K562 (cell line): ENCODE data around the gene WWC2. TPM values are rescaled to one million over a fixed set of nuclear protein-coding genes. Genes with fewer than 3 reads are reported as not detected.
"Not testable (repeated sequence)": the region's sequence is repeated elsewhere in the genome, so short reads cannot be mapped to it uniquely, and the experiment has no call there.

Experiments used
- ATAC-seq: fragments of 200-7000 bp; cut with Tn5 transposase; 3 replicates; pipeline ENCODE4 v1.9.1; 2020; ENCODE audit warnings: moderate library complexity
- BruUV-seq: library from RNA; stranded (reverse); fragments of 400-500 nt; replicated peaks from 2 replicates; lab custom pipeline; 2021; lab: Mats Ljungman, UMichigan
- CTCF ChIA-PET: fragments of 300-600 bp; formaldehyde crosslinking; extraction: SDS; loops from one replicate; lab custom pipeline; 2021; ENCODE audit warnings: low intra/inter-chr PET ratio; lab: Yijun Ruan, JAX
- POLR2A ChIA-PET: fragments of 300-600, 350-650 bp; sonication (Branson Sonifier 250); formaldehyde crosslinking; extraction: SDS; loops from one replicate; lab custom pipeline; 2021; ENCODE audit warnings: antibody characterized with exemption, inconsistent platforms; lab: Yijun Ruan, JAX
- DNase-seq, 4 experiments: peaks; one replicate each; pipeline versions ENCODE4 v3.0.0 to v3.0.0-alpha.2; 2011 to 2018; ENCODE audit warnings: low spot score in 3 of 4, mixed read lengths in 3 of 4; ENCODE audit errors: extremely low read depth in 1 of 4
- FAIRE-seq: peaks from 2 replicates; lab custom pipeline; 2011; peaks lifted over from hg19 to GRCh38; lab: Jason Lieb, UNC
- H2AFZ ChIP-seq: 2 replicates; pipeline ENCODE4 v1.6.0; 2011; ENCODE audit warnings: low read depth, low read length, control low read depth, inconsistent platforms
- H3K27ac ChIP-seq: fragments of 200-600 bp; 3 replicates; pipeline ENCODE4 v1.8.0; 2011; ENCODE audit warnings: low read depth, mild to moderate bottlenecking, control low read depth, inconsistent platforms, low read length, moderate library complexity, mixed read lengths; ENCODE audit errors: extremely low read depth
- H3K27me3 ChIP-seq, 2 experiments: fragments of 300-600 bp in 1 of 2; 2 replicates in 1 of 2; 3 replicates in 1 of 2; pipeline versions ENCODE4 v1.6.0 to v1.8.0; 2011; ENCODE audit warnings: inconsistent platforms in 2 of 2, low read length in 2 of 2, mild to moderate bottlenecking in 1 of 2, mixed read lengths in 1 of 2, moderate library complexity in 1 of 2; ENCODE audit not compliant: control insufficient read depth in 2 of 2, insufficient read depth in 2 of 2
- H3K36me3 ChIP-seq: fragments of 300-600 bp; 3 replicates; pipeline ENCODE4 v1.8.0; 2011; ENCODE audit warnings: mild to moderate bottlenecking, low read length, inconsistent platforms; ENCODE audit not compliant: control insufficient read depth, insufficient read depth
- H3K4me1 ChIP-seq, 2 experiments: fragments of 200-600 bp in 1 of 2; replicated peaks in 1 of 2; 2 replicates in 1 of 2; 3 replicates in 1 of 2; pipeline versions ENCODE4 v1.5.1 to v1.8.0; 2011; ENCODE audit warnings: inconsistent platforms in 2 of 2, low read length in 2 of 2, mild to moderate bottlenecking in 1 of 2, mixed read lengths in 1 of 2, moderate library complexity in 1 of 2; ENCODE audit not compliant: control insufficient read depth in 2 of 2, insufficient read depth in 2 of 2
- H3K4me2 ChIP-seq: 2 replicates; pipeline ENCODE4 v1.6.1; 2011; ENCODE audit warnings: low read length, control low read depth, inconsistent platforms, mixed read lengths; ENCODE audit not compliant: insufficient read depth
- H3K4me3 ChIP-seq: fragments of 200-600 bp; sonication (generic), shearing (Covaris generic); 2 replicates; pipeline ENCODE4 v1.5.1; 2016; ENCODE audit warnings: control low read depth, inconsistent platforms
- H3K79me2 ChIP-seq: fragments of 200-600 bp; 3 replicates; pipeline ENCODE4 v1.8.0; 2011; ENCODE audit warnings: low read length, inconsistent platforms; ENCODE audit not compliant: control insufficient read depth, insufficient read depth
- H3K9ac ChIP-seq, 2 experiments: 2 replicates each; pipeline versions ENCODE4 v1.6.0 to v1.6.1; 2011; ENCODE audit warnings: low read depth in 2 of 2, low read length in 2 of 2, control low read depth in 1 of 2, inconsistent platforms in 1 of 2, mild to moderate bottlenecking in 1 of 2, mixed read lengths in 1 of 2; ENCODE audit not compliant: insufficient read depth in 1 of 2
- H3K9me1 ChIP-seq: one replicate; pipeline ENCODE4 v1.6.0; 2011; ENCODE audit warnings: inconsistent platforms, mild to moderate bottlenecking, low read length, moderate library complexity; ENCODE audit not compliant: control insufficient read depth, insufficient read depth
- H3K9me3 ChIP-seq: replicated peaks from 2 replicates; pipeline ENCODE4 v1.5.1; 2011; ENCODE audit warnings: low read depth, low read length, inconsistent platforms; ENCODE audit not compliant: control insufficient read depth, insufficient read depth
- H4K20me1 ChIP-seq: replicated peaks from 2 replicates; pipeline ENCODE4 v1.6.1; 2011; ENCODE audit warnings: low read length, inconsistent platforms, mixed read lengths; ENCODE audit not compliant: control insufficient read depth, insufficient read depth
- ZNF253 ChIP-seq: fragments of 250-450 bp; sonication (Bioruptor Pico); conservative IDR thresholded peaks from 2 replicates; pipeline ENCODE4 v1.6.1; 2021; ENCODE audit warnings: mild to moderate bottlenecking
- ZNF512 ChIP-seq: IDR thresholded peaks from 2 replicates; pipeline ENCODE4 v1.6.1; 2016; ENCODE audit warnings: missing genetic modification characterization, missing compliant biosample characterization
- WGBS: fragments of 100-300 bp; shearing (Covaris generic); methylation state at CpG from one replicate; pipeline ENCODE4 v1.1.6; 2016; ENCODE audit warnings: low coverage, mixed read lengths; ENCODE audit not compliant: insufficient coverage; ENCODE audit errors: missing lambda C conversion rate; 5-methylcytosine and 5-hydroxymethylcytosine counted together
- in situ Hi-C: fragments of 300-500 bp; cut with MboI; formaldehyde crosslinking; loops from 4 replicates; pipeline ENCODE4 v1.15.0; 2018; ENCODE audit warnings: inconsistent platforms, mixed read lengths
- intact Hi-C: fragments of 100-400 bp; cut with micrococcal nuclease; formaldehyde crosslinking; loops from 2 replicates; pipeline ENCODE4 v1.14.2; 2022
- polyA plus RNA-seq, 8 experiments: library from polyadenylated mRNA; depleted of rRNA in 4 of 8; stranded (reverse) in 5 of 8; unstranded in 3 of 8; fragments of >200 nt; fragmentation: Nextera tagmentation in 2 of 8; fragmentation: Illumina TruSeq in 1 of 8; extraction: Ambion mirVana in 2 of 8; extraction: Trizol in 1 of 8; gene quantifications; 2 replicates each; pipeline versions ENCODE4 v1.2.1 to v1.2.3, GENCODE V29; 2011 to 2014; ENCODE audit warnings: inconsistent platforms in 1 of 8, missing spikeins in 1 of 8
- total RNA-seq, 7 experiments: library from RNA; depleted of rRNA in 6 of 7; stranded (reverse); fragments of >200 nt in 6 of 7; fragmentation: Illumina TruSeq in 2 of 7; extraction: Trizol in 2 of 7; gene quantifications; 2 replicates each; pipeline versions ENCODE4 v1.2.1 to v1.2.3, GENCODE V29; 2011 to 2021; ENCODE audit warnings: low replicate concordance in 1 of 7

WWC2 gene
- total and polyA plus RNA-seq, 9 of the 15 experiments (the other 6 are each of a cell fraction or from before 2014, with no cell fraction given) = 3.7 to 39.4 (median 19.6) TPM

GRCh38 chr4:183121660-183122059 is 22.6 kb downstream of the WWC2 start:
- H4K20me1 ChIP-seq, CTCF ChIA-PET, ATAC-seq, H3K9me3 ChIP-seq, H3K4me3 ChIP-seq, H2AFZ ChIP-seq, H3K27ac ChIP-seq, H3K9me1 ChIP-seq, DNase-seq, H3K27me3 ChIP-seq, in situ Hi-C loops, BruUV-seq, intact Hi-C loops, FAIRE-seq, H3K36me3 ChIP-seq, H3K4me2 ChIP-seq, H3K9ac ChIP-seq, POLR2A ChIA-PET, H3K4me1 ChIP-seq: not testable (repeated sequence)
- peaks cover 23% of the 10 kb centered on the region for H3K79me2 ChIP-seq
- 68% methylated on average over 10 of the region's 12 CpGs for WGBS

GRCh38 chr4:183124228-183124627 is 25.2 kb downstream of the WWC2 start:
- H3K27ac ChIP-seq = no peak overlapping the region
- peak; percentile 55 for FAIRE-seq
- no peak overlapping the region for H2AFZ ChIP-seq
- peaks cover 22% of the 10 kb centered on the region; the same call in 2 of the 3 replicates for H3K79me2 ChIP-seq
- H3K27me3 ChIP-seq = no peaks in the 10 kb centered on the region
- intact Hi-C loops = no loop called here
- peaks cover 2% of the 10 kb centered on the region; the same call in 1 of the 2 replicates for H4K20me1 ChIP-seq
- no peak overlapping the region for H3K9ac ChIP-seq
- no peak overlapping the region for H3K4me3 ChIP-seq
- no peak for TF ChIP-seq ZNF253 (CRISPR knock-in tag)
- 0 out of 2 replicates have a peak, but pooled peaks have one; percentile 35 for TF ChIP-seq ZNF512 (tag)
- TF ChIP-seq, all 486 proteins: peak for 1
- ChIA-PET CTCF (no interaction called here), POLR2A (interaction anchor here (0.6 to 1.0 kb wide), 2 partner anchors 10 to 44 kb away, joined by 3 to 4 read pairs; no protein-coding TSS in a partner anchor)
- Histone ChIP-seq H3K9me3 (no peaks in the 10 kb centered on the region), H3K36me3 (no peaks in the 10 kb centered on the region), H3K4me2 (no peak overlapping the region), H3K4me1 (peaks cover 0 to 5% of the 10 kb centered on the region in 2 experiments; a peak in 3 of 5 replicates), H3K9me1 (no peaks in the 10 kb centered on the region)
- no peak for ATAC-seq
- no TSS peak for BruUV-seq
- 18% methylated on average over 2 of the region's 3 CpGs for WGBS
- no peak for DNase-seq
- in situ Hi-C loops = no loop called here
